Activated CD4-positive, alpha-beta T cell treated with anti-CD3 and anti-CD28 coated beads, Interleukin-2, amount 50 U/mL, for 4 hours (primary cell): ENCODE results near the gene ADTRP.
"Not testable (repeated sequence)": the region's sequence is repeated elsewhere in the genome, so short reads cannot be mapped to it uniquely, and the experiment has no call there.

Experiments
- DNase-seq, 2 experiments: peaks; one replicate each; pipeline ENCODE4 v3.0.0-alpha.2; 2020

ADTRP gene

DNA sequence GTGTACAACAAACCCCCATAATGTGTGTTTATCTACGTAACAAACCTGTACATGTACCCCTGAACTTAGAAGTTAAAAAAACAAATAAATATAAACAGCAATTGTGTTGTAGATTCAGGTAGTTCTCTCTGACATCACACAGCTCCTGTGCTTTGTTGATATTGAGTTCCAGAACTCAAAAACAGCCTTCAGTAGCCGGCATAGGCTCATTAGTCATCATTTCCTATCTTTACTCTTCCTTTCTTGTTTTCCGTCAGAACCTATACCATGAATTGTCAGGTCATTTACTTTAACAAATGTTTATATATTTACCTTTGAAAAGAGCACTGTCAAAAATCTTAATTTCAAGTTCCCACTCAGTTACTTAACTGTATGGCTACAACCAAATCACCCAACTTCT lies 88.8 kb downstream of the ADTRP start:
- DNase-seq, result no peak

- DNase-seq, result not testable (repeated sequence)
These were observed 89.2 kb downstream of the ADTRP start for GRCh38 chr6:11689400-11689799.

- no peak for DNase-seq
These were observed 90.2 kb downstream of the ADTRP start for GRCh38 chr6:11688425-11688709.

- DNase-seq, result no peak
These were observed 93.0 kb downstream of the ADTRP start for GRCh38 chr6:11685481-11686093.

GRCh38 chr6:11684901-11685480 lies 93.6 kb downstream of the ADTRP start:
- no peak for DNase-seq

- no peak for DNase-seq
These were observed 94.7 kb downstream of the ADTRP start for GRCh38 chr6:11683871-11684270.

DNA sequence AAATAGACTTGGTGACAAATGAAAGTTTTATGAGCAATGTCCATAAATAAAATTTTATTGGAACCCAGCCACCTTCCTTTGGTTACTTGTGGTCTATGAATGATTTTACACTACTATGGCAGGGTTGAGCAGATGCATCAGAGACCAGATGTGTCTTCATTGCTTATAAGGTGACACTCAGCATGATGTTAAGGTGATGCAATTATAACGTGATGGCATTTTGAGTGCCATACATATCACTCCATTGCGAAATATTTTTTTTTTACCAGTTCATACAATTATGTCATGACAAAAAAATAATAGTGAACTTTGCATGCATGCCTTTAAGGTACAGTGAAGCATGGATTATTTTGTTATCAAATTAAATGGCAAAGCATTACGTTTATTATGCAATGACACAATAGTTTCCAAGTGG lies 96.0 kb downstream of the ADTRP start:
- no peak for DNase-seq

- no peak for DNase-seq
These were observed 96.8 kb downstream of the ADTRP start for GRCh38 chr6:11681770-11682169.

DNA sequence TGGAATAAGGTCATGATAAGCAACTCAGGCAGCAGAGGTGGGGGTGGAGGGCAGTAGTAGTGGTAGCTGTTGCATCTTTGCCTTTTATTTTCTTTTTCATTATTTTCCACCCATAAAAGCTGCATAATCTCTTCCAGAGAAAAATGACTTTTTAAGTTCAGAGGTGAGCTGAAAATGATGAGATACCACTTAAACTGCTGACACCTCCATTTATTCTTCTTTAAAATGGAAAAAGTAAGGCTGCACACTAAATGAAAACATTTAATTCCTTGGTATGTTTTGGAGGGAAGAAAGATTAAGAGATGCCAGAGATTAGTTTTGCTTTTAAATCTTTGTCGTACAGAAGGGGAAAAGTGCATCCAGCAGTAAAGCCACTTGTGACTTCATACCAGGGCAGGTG lies 97.2 kb downstream of the ADTRP start:
- no peak for DNase-seq

DNA sequence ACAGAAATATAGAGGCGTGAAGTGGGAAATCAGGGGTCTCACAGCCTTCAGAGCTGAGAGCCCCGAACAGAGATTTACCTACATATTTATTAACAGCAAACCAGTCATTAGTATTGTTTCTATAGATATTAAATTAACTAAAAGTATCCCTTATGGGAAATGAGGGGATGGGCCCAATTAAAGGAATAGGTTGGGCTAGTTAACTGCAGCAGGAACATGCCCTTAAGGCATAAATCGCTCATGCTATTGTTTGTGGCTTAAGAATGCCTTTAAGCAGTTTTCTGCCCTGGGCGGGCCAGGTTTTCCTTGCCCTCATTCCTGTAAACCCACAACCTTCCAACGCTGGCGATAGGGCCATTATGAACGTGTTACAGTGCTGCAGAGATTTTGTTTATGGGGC lies 98.1 kb downstream of the ADTRP start:
- DNase-seq, result not testable (repeated sequence)

GRCh38 chr6:11679099-11679498 lies 99.5 kb downstream of the ADTRP start:
- DNase-seq, result no peak

- no peak for DNase-seq
These were observed 103.0 kb downstream of the ADTRP start for GRCh38 chr6:11675601-11676000.

DNA sequence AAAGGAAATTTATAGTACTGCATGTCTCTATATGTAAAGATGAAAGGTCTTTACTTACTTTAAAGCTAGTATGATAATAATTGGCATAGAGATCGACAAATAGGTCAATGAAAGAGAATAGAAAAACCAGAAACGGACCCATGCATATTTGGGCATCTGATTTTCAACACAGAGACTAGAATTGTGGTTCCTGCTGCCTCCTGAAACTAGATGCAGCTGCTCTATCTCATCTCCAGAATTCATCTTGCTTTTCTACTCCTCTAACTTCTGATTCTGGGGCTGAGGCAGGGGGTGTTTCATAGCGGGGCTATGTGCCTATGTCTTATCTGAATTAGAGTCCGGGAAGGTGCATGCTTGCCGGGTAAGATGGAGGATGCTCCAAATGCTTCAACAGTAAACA lies 105.9 kb downstream of the ADTRP start:
- DNase-seq, result no peak

GRCh38 chr6:11672256-11672655 lies 106.3 kb downstream of the ADTRP start:
- DNase-seq, result no peak

GRCh38 chr6:11669696-11670095 lies 108.9 kb downstream of the ADTRP start:
- DNase-seq, result no peak

DNA sequence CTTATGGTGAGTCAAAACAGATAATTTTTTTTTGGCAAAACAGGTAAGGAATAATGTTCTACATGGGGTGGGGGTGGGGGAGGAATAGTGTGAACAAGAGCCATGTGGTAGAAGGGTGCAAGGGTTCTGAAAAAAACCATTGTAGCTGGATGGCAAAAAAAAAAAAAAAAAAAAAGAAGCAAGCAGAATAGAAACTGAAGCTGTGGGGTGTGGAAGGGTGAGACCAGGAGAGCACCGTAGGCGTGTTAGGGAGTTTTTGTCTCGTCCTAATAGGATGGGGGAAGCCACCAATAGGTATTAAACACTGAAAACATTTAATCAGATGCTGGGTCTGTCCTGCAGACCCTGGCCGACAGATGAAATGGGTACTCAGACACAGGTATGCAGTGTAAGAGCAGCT lies 110.1 kb downstream of the ADTRP start:
- DNase-seq, result no peak

DNA sequence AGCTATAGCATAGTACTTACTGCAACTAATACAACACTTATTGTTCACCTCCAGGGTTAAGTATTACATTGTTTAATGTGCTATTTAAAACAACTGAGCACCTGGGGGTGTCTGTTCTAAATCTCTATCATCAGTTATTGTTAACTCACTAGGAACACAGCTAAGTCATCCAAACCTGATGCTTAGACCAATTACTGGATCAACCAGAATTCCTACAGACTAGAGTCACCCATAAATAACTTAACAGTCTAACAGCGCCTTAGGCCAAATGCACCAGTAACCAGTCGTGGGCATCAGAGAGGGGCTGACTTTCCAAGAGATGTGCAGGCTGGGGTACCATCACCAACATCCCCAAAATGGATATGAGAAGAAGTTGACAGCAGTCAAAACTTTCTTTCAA lies 110.7 kb downstream of the ADTRP start:
- no peak for DNase-seq

DNA sequence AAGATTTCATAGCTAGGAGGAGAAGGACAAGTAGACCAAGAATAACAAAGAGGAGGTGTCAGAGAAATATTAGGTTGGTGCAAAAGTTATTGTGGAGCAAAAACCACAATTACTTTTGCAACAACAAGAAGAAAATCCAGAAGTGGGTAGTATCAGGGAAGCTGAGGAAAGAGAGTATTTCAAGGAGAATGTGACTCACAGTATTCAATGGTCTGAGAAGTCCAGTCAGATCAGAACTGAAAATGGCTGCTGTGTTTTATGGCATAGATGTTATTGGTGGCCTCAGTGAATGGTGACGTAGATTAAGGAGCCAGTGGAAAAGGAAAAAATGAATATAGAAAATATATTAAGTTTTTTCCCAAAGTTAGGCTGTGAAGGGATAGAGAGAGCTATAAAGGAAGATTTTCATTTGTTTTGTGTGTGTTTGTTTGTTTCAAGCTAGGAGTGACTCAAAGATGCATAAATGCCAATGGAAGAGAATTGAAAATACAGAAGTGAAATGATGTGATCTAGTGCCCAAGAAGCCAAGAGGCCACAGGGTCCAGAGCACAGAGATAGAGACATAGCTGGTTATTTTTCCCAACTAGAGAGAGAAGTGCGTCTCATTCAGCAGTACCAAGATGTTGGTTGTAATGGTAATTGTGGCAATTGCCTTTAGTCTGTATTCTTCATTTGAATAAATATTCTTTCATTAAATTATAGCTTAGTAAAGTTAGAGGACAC lies 112.8 kb downstream of the ADTRP start:
- no peak for DNase-seq
